Measurements from ENCODE around the gene LUZP2.

DNA sequence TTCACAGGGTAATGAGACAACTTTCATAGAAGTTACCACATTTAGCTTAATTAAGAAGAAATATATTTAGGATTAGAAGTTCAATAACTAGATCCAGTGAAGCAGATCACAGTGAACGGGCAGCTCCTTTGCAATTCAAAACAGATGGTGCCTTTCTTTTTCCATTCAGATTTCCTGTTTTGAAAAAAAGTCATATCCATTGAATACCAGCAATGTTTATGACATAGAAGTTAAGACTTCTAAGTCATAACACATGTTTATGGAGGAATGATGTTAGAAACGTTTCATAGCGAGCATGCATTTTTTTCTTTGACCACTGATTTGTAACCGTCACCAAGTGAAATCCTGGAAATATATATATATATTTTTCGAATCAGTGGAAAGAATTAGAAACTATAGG is 24.7 kb downstream of the LUZP2 start:
- TF ChIP-seq CTCF (IDR thresholded peaks at IDR 0.05) (no peak), POLR2A (IDR thresholded peaks at IDR 0.05) (no peak)
